ENCODE results near the gene SLC9C1.

- TF ChIP-seq GATA2 (IDR thresholded peaks at IDR 0.05; ENCODE audit: low read depth, low read length), result no peak
- TF ChIP-seq GATA3 (IDR thresholded peaks at IDR 0.05; ENCODE audit: low read depth, low read length), result no peak
These were observed 40.6 kb downstream of the SLC9C1 start for GRCh38 chr3:112253301-112253971.

All from SH-SY5Y (cell line).